ENCODE results near the gene FAM174A.

FAM174A gene

GRCh38 chr5:100542086-100542485 lies 6.9 kb downstream of the FAM174A start:
- TF ChIP-seq CTCF (IDR thresholded peaks at IDR 0.05; ENCODE audit: low read depth, low read length): no peak
- in situ Hi-C loops (cut with HindIII; ENCODE audit: low sequenced_read_pairs): no loop called here
- H3K4me3 ChIP-seq (ENCODE audit: low read depth, low read length): no peak overlapping the region
- DNase-seq (ENCODE audit: low read depth, low spot score): no peak

DNA sequence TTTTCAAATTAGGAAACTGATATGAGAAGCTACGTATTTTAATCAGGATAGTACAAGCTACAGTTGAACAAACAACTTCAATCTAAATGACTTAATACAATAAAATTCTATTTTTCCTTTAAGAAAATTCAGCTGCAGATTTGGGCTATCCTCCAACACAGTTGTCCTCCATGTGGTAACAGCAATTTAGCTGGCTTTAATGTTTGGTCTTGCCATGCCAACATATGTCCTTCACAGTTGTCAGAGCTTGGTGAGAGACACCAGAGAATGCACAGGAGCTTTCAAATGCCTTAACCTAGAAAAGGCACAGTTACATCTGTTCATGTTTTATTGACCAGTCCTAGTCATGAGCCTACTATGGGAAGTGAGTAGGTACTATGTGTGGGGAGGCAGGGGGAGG lies 10.8 kb downstream of the FAM174A start:
- in situ Hi-C loops (cut with HindIII; ENCODE audit: low sequenced_read_pairs): no loop called here
- DNase-seq (ENCODE audit: low read depth, low spot score): no peak
- TF ChIP-seq CTCF (IDR thresholded peaks at IDR 0.05; ENCODE audit: low read depth, low read length): no peak

GRCh38 chr5:100550531-100551051 lies 15.4 kb downstream of the FAM174A start:
- no peak for DNase-seq (ENCODE audit: low read depth, low spot score)
- in situ Hi-C loops (cut with HindIII; ENCODE audit: low sequenced_read_pairs): no loop called here

More for the DNA sequence above, 10.8 kb downstream of the FAM174A start:
- H3K4me3 ChIP-seq (ENCODE audit: low read depth, low read length): no peak overlapping the region

GRCh38 chr5:100551183-100551582 lies 16.0 kb downstream of the FAM174A start:
- no peak overlapping the region for H3K4me3 ChIP-seq (ENCODE audit: low read depth, low read length)
- DNase-seq (ENCODE audit: low read depth, low spot score): no peak
- no peak for TF ChIP-seq CTCF (IDR thresholded peaks at IDR 0.05; ENCODE audit: low read depth, low read length)
- in situ Hi-C loops (cut with HindIII; ENCODE audit: low sequenced_read_pairs): no loop called here

More at GRCh38 chr5:100550531-100551051, 15.4 kb downstream of the FAM174A start:
- TF ChIP-seq CTCF (IDR thresholded peaks at IDR 0.05; ENCODE audit: low read depth, low read length): no peak
- H3K4me3 ChIP-seq (ENCODE audit: low read depth, low read length): no peak overlapping the region

- peak; percentile 15 for DNase-seq (ENCODE audit: low read depth, low spot score)
- no peak overlapping the region for H3K4me3 ChIP-seq (ENCODE audit: low read depth, low read length)
- no peak for TF ChIP-seq CTCF (IDR thresholded peaks at IDR 0.05; ENCODE audit: low read depth, low read length)
- in situ Hi-C loops (cut with HindIII; ENCODE audit: low sequenced_read_pairs): no loop called here
Observed at GRCh38 chr5:100553209-100553608, 18.0 kb downstream of the FAM174A start.

- no peak for TF ChIP-seq CTCF (IDR thresholded peaks at IDR 0.05; ENCODE audit: low read depth, low read length)
- peak; percentile 22 for DNase-seq (ENCODE audit: low read depth, low spot score)
- in situ Hi-C loops (cut with HindIII; ENCODE audit: low sequenced_read_pairs): no loop called here
- no peak overlapping the region for H3K4me3 ChIP-seq (ENCODE audit: low read depth, low read length)
Observed at GRCh38 chr5:100560860-100561259, 25.7 kb downstream of the FAM174A start.

DNA sequence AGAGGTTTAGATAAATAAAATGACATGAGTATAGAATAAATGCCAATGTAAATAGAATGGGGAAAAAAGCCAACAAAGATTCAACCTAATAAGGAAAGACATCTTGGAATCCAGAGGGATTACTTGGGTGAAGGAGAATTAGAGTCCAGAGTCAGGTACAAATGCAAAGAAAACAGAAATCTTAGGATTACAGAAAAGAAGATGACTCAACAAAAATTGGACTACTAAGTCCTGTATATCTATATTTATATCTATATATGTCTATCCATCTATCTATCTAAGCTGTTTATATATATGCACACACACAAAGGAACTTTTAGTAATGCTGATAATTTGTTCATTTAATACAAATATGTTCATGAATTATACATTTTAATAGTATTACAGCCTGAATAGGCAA lies 27.6 kb downstream of the FAM174A start:
- TF ChIP-seq CTCF (IDR thresholded peaks at IDR 0.05; ENCODE audit: low read depth, low read length): no peak
- in situ Hi-C loops (cut with HindIII; ENCODE audit: low sequenced_read_pairs): no loop called here
- no peak for DNase-seq (ENCODE audit: low read depth, low spot score)
- H3K4me3 ChIP-seq (ENCODE audit: low read depth, low read length): no peak overlapping the region

All from astrocyte of the spinal cord (primary cell).